PFSK-1 (cell line): Measurements from ENCODE around the gene JMJD1C.

Experiments
- FOXP2 ChIP-seq: optimal IDR thresholded peaks from 2 replicates; pipeline ENCODE3; 2011; ENCODE audit warnings: borderline replicate concordance, control low read depth, inconsistent platforms; ENCODE audit not compliant: insufficient read depth; ENCODE audit errors: extremely low read length, extremely low read depth
- POLR2AphosphoS5 ChIP-seq: IDR thresholded peaks from 2 replicates; pipeline ENCODE4 v1.6.1; 2012; ENCODE audit warnings: low read depth, mild to moderate bottlenecking, control low read depth, low read length, moderate library complexity
- REST ChIP-seq, 2 experiments: IDR thresholded peaks; 2 replicates each; pipeline versions ENCODE4 v1.6.1 to v1.8.0; 2011 to 2012; ENCODE audit warnings: low read depth in 2 of 2, low read length in 2 of 2, control low read depth in 1 of 2, inconsistent platforms in 1 of 2, mild to moderate bottlenecking in 1 of 2, moderate library complexity in 1 of 2; ENCODE audit not compliant: insufficient read depth in 1 of 2
- SIN3A ChIP-seq: IDR thresholded peaks from 2 replicates; pipeline ENCODE4 v1.6.1; 2012; ENCODE audit warnings: mild to moderate bottlenecking, low read length, moderate library complexity, borderline replicate concordance; ENCODE audit not compliant: insufficient read depth
- TAF1 ChIP-seq: IDR thresholded peaks from 2 replicates; pipeline ENCODE4 v1.6.1; 2012; ENCODE audit warnings: low read length, control low read depth, borderline replicate concordance; ENCODE audit not compliant: insufficient read depth

Gene JMJD1C

DNA sequence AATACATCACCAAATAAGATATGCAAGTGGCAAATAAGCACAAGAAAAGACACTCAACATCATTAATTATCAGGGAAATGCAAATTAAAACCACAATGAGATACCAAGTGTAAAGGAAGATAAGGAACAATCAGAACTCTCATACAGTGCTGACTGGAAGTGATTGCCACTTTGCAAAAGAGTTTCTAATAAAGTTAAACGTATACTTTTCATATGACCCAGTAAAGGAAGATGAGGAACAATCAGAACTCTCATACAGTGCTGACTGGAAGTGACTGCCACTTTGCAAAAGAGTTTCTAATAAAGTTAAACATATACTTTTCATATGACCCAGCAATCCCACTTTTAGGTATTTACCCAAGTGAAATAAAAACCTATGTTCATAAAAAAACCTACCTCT lies 12.2 kb upstream of the JMJD1C start:
- no peak for TF ChIP-seq POLR2AphosphoS5
- no peak for TF ChIP-seq FOXP2
- no peak for TF ChIP-seq TAF1
- TF ChIP-seq REST (IDR thresholded peaks at IDR 0.05; ENCODE audit: insufficient read depth in 1 of 2, low read depth in 2 of 2, low read length in 2 of 2) = no peak

DNA sequence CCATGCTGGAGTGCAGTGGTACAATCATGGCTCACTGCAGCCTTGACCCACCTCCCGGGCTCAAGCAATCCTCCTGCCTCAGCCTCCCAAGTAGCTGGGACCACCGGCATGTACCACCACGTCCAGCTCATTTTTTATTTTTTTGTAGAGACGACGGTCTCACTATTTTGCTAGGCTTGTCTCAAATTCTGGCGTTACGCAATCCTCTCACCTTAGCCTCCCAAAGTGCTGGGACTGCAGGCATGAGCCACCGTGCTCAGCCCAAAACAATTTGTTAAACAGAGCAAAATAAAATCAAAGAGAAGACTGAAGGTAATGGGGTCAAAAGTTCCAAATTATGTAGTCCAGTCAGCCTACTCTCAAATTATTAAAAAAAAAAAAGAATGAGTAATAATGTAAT lies 8.7 kb upstream of the JMJD1C start:
- TF ChIP-seq TAF1 = no peak
- no peak for TF ChIP-seq POLR2AphosphoS5
- TF ChIP-seq FOXP2 = no peak
- TF ChIP-seq REST (IDR thresholded peaks at IDR 0.05; ENCODE audit: insufficient read depth in 1 of 2, low read depth in 2 of 2, low read length in 2 of 2) = no peak
- TF ChIP-seq SIN3A = no peak

- TF ChIP-seq TAF1 (no peak), FOXP2 (no peak), POLR2AphosphoS5 (no peak), REST (IDR thresholded peaks at IDR 0.05; ENCODE audit: insufficient read depth in 1 of 2, low read depth in 2 of 2, low read length in 2 of 2) (no peak), SIN3A (no peak)
Measured at GRCh38 chr10:63470928-63471327, 5.2 kb upstream of the JMJD1C start.

- no peak for TF ChIP-seq REST (IDR thresholded peaks at IDR 0.05; ENCODE audit: insufficient read depth in 1 of 2, low read depth in 2 of 2, low read length in 2 of 2)
- TF ChIP-seq POLR2AphosphoS5 = no peak
- TF ChIP-seq FOXP2 = no peak
- TF ChIP-seq SIN3A = no peak
- TF ChIP-seq TAF1 = no peak
Measured at GRCh38 chr10:63468947-63469346, 3.2 kb upstream of the JMJD1C start.

GRCh38 chr10:63467841-63468240 lies 2.1 kb upstream of the JMJD1C start:
- TF ChIP-seq SIN3A (no peak), REST (IDR thresholded peaks at IDR 0.05; ENCODE audit: insufficient read depth in 1 of 2, low read depth in 2 of 2, low read length in 2 of 2) (no peak), TAF1 (no peak), FOXP2 (no peak), POLR2AphosphoS5 (no peak)
